ENCODE data around the gene CCDC120.

CCDC120 gene

GRCh38 chrX:49061916-49062315, 3.1 kb downstream of the CCDC120 start:
- no peak overlapping the region for H3K4me3 ChIP-seq (replicated peaks; ENCODE audit: low read depth, low read length)
- no peak for DNase-seq (ENCODE audit: extremely low read depth, low read depth)
- no peak for TF ChIP-seq CTCF (IDR thresholded peaks at IDR 0.05; ENCODE audit: low read depth, low read length, missing control alignments)

GRCh38 chrX:49063715-49064114, 4.9 kb downstream of the CCDC120 start:
- DNase-seq (ENCODE audit: extremely low read depth, low read depth) = no peak
- H3K4me3 ChIP-seq (replicated peaks; ENCODE audit: low read depth, low read length) = no peak overlapping the region
- TF ChIP-seq CTCF (IDR thresholded peaks at IDR 0.05; ENCODE audit: low read depth, low read length, missing control alignments) = no peak

GRCh38 chrX:49064303-49064702, 5.5 kb downstream of the CCDC120 start:
- no peak for DNase-seq (ENCODE audit: extremely low read depth, low read depth)
- TF ChIP-seq CTCF (IDR thresholded peaks at IDR 0.05; ENCODE audit: low read depth, low read length, missing control alignments) = no peak
- H3K4me3 ChIP-seq (replicated peaks; ENCODE audit: low read depth, low read length) = no peak overlapping the region

- no peak for TF ChIP-seq CTCF (IDR thresholded peaks at IDR 0.05; ENCODE audit: low read depth, low read length, missing control alignments)
- H3K4me3 ChIP-seq (replicated peaks; ENCODE audit: low read depth, low read length) = no peak overlapping the region
- no peak for DNase-seq (ENCODE audit: extremely low read depth, low read depth)
Observed at GRCh38 chrX:49064735-49065134, 5.9 kb downstream of the CCDC120 start.

GRCh38 chrX:49066278-49066677, 7.5 kb downstream of the CCDC120 start:
- DNase-seq (ENCODE audit: extremely low read depth, low read depth) = no peak
- TF ChIP-seq CTCF (IDR thresholded peaks at IDR 0.05; ENCODE audit: low read depth, low read length, missing control alignments) = no peak
- H3K4me3 ChIP-seq (replicated peaks; ENCODE audit: low read depth, low read length) = no peak overlapping the region

GRCh38 chrX:49066690-49067089, 7.9 kb downstream of the CCDC120 start:
- no peak for DNase-seq (ENCODE audit: extremely low read depth, low read depth)
- no peak for TF ChIP-seq CTCF (IDR thresholded peaks at IDR 0.05; ENCODE audit: low read depth, low read length, missing control alignments)
- H3K4me3 ChIP-seq (replicated peaks; ENCODE audit: low read depth, low read length) = no peak overlapping the region

Measured in HFF-Myc (cell line).